ENCODE measurements around the gene CASP12. TPM values are rescaled to one million over a fixed set of nuclear protein-coding genes. Genes with fewer than 3 reads are reported as not detected.

The CASP12 gene
- total and polyA plus RNA-seq, 2 donors from 2014 or later: 0.45 to 0.91 TPM

DNA sequence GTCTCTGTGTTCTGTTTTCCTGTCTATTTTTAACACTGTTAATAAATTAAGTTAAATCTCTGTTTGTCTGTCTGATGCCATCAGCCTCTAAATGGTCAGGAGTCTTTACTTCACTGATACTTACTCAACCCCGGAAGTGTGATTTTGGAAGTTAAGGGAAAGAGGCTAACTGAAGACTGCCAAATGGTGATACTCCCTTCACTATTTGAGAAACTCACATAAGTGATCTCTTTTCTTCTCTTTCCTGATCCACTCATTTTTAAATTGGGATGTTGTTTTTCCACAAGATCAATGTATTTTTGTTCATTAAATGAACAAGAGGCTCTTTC is 389 bp upstream of the CASP12 start:
- TF ChIP-seq, protein P1, sequence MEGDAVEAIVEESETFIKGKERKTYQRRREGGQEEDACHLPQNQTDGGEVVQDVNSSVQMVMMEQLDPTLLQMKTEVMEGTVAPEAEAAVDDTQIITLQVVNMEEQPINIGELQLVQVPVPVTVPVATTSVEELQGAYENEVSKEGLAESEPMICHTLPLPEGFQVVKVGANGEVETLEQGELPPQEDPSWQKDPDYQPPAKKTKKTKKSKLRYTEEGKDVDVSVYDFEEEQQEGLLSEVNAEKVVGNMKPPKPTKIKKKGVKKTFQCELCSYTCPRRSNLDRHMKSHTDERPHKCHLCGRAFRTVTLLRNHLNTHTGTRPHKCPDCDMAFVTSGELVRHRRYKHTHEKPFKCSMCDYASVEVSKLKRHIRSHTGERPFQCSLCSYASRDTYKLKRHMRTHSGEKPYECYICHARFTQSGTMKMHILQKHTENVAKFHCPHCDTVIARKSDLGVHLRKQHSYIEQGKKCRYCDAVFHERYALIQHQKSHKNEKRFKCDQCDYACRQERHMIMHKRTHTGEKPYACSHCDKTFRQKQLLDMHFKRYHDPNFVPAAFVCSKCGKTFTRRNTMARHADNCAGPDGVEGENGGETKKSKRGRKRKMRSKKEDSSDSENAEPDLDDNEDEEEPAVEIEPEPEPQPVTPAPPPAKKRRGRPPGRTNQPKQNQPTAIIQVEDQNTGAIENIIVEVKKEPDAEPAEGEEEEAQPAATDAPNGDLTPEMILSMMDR (IDR thresholded peaks at IDR 0.05; ENCODE audit: borderline replicate concordance, extremely low read depth, insufficient read depth): no peak
- Histone ChIP-seq H3K36me3 (ENCODE audit: control insufficient read depth in 2 of 3, insufficient read depth in 3 of 3, low read length in 3 of 3) (no peaks in the 10 kb centered on the region), H3K4me3 (ENCODE audit: low read length in 3 of 3) (peak overlapping the region in 2 of 3 donors; percentile 55 to 58), H3K27ac (ENCODE audit: low read depth in 2 of 2, low read length in 2 of 2) (peak overlapping the region in 1 of 2 donors; percentile 55), H3K9ac (ENCODE audit: low read length in 3 of 3) (no peak overlapping the region), H3K27me3 (ENCODE audit: control insufficient read depth, insufficient read depth, low read length) (no peaks in the 10 kb centered on the region), H3K4me1 (ENCODE audit: control insufficient read depth in 2 of 3, insufficient read depth in 2 of 3, low read depth in 1 of 3, low read length in 3 of 3) (no peaks in the 10 kb centered on the region), H3K9me3 (ENCODE audit: control insufficient read depth in 2 of 3, insufficient read depth in 1 of 3, low read length in 3 of 3) (no peaks in the 10 kb centered on the region)
- intact Hi-C loops (cut with DNase I): no loop called here
- DNase-seq (no peak), FAIRE-seq (no peak)

DNA sequence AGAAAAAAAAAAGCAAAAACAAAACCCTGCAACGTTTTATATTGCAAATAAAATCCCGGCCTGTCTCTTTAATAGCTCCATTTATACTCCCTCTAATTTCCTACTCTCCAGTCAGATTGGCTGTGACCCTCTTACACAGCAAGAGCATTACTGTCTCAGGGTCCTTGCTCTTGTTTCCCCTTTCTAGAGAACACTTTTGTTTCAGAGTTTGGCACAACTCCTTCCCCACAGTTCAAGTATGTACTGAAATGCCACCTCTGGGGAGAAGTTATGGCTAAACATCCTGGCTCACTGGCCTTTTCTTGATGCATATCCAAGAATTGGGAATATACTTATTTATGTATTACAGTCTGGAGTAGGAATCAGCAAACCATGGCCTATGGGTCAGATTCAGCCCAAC is 2.6 kb downstream of the CASP12 start:
- TF ChIP-seq, protein P1 (IDR thresholded peaks at IDR 0.05; ENCODE audit: borderline replicate concordance, extremely low read depth, insufficient read depth): no peak
- H3K27me3 ChIP-seq (ENCODE audit: control insufficient read depth, insufficient read depth, low read length): no peaks in the 10 kb centered on the region
- no peaks in the 10 kb centered on the region for H3K9me3 ChIP-seq (ENCODE audit: control insufficient read depth in 2 of 3, insufficient read depth in 1 of 3, low read length in 3 of 3)
- no peak overlapping the region for H3K4me3 ChIP-seq (ENCODE audit: low read length in 3 of 3)
- intact Hi-C loops (cut with DNase I): no loop called here
- H3K27ac ChIP-seq (ENCODE audit: low read depth in 2 of 2, low read length in 2 of 2): no peak overlapping the region
- DNase-seq: no peak
- no peaks in the 10 kb centered on the region for H3K36me3 ChIP-seq (ENCODE audit: control insufficient read depth in 2 of 3, insufficient read depth in 3 of 3, low read length in 3 of 3)
- no peaks in the 10 kb centered on the region for H3K4me1 ChIP-seq (ENCODE audit: control insufficient read depth in 2 of 3, insufficient read depth in 2 of 3, low read depth in 1 of 3, low read length in 3 of 3)
- FAIRE-seq: no peak
- H3K9ac ChIP-seq (ENCODE audit: low read length in 3 of 3): no peak overlapping the region

DNA sequence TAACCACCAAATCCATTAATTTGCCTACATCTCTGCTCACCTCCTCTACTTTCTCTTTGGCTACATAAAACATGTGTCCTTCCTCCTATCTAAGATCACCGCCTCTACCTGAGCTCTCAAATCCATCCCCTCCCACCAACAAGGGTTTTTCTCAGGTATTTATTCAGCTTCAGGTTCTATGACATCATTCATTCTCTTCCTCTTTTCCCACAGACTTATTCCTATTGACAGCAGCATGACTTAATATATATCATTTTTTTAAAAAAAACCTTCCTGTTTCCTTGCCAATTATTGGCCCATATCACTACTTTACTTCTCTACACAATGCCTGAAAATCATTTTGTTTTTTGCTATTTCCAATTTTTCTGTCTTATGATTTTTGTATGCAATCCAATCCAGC is 4.4 kb downstream of the CASP12 start:
- Histone ChIP-seq H3K4me3 (ENCODE audit: low read length in 3 of 3) (no peak overlapping the region), H3K4me1 (ENCODE audit: control insufficient read depth in 2 of 3, insufficient read depth in 2 of 3, low read depth in 1 of 3, low read length in 3 of 3) (no peaks in the 10 kb centered on the region), H3K27me3 (ENCODE audit: control insufficient read depth, insufficient read depth, low read length) (no peaks in the 10 kb centered on the region), H3K27ac (ENCODE audit: low read depth in 2 of 2, low read length in 2 of 2) (no peak overlapping the region), H3K36me3 (ENCODE audit: control insufficient read depth in 2 of 3, insufficient read depth in 3 of 3, low read length in 3 of 3) (no peaks in the 10 kb centered on the region), H3K9ac (ENCODE audit: low read length in 3 of 3) (no peak overlapping the region), H3K9me3 (ENCODE audit: control insufficient read depth in 2 of 3, insufficient read depth in 1 of 3, low read length in 3 of 3) (no peaks in the 10 kb centered on the region)
- FAIRE-seq: no peak
- DNase-seq: no peak
- intact Hi-C loops (cut with DNase I): no loop called here
- TF ChIP-seq, protein P1 (IDR thresholded peaks at IDR 0.05; ENCODE audit: borderline replicate concordance, extremely low read depth, insufficient read depth): no peak

Data from kidney (tissue), 14 donors.